Measurements from ENCODE around the gene CUX1. TPM values are rescaled to one million over a fixed set of nuclear protein-coding genes. Genes with fewer than 3 reads are reported as not detected.
"Not testable (repeated sequence)": the region's sequence is repeated elsewhere in the genome, so short reads cannot be mapped to it uniquely, and the experiment has no call there.

The CUX1 gene
- total RNA-seq, 2 experiments from 2014 or later = 21.1 to 22.4 TPM

DNA sequence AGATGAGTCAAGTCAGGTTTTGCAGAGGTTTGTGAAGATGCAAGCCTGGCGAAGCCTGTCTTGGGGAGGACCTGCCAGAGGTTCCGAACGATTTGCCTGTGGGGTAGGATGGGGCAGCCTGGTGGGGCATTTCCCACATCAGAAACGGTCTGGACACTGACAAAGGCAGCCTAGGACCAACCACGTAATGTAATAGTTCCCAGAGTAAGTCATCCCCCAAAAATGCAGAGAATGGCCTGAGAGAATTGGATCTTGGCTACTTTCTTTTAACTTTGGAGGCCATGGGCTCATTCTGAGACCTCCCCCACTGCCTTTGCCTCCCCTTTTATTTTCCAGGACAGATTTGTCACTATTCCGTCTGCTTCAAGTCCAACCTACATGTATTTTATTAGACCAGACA is 300.3 kb downstream of the CUX1 start:
- Mint-ChIP-seq H3K36me3 (ENCODE audit: low read depth) (no peaks in the 10 kb centered on the region), H3K9me3 (no peaks in the 10 kb centered on the region), H3K27me3 (no peaks in the 10 kb centered on the region), H3K4me1 (peaks cover 12% of the 10 kb centered on the region), H3K27ac (no peak overlapping the region), H3K4me3 (no peak overlapping the region)
- ChIA-PET CTCF (no interaction called here), POLR2A (no interaction called here)
- no peak for DNase-seq

DNA sequence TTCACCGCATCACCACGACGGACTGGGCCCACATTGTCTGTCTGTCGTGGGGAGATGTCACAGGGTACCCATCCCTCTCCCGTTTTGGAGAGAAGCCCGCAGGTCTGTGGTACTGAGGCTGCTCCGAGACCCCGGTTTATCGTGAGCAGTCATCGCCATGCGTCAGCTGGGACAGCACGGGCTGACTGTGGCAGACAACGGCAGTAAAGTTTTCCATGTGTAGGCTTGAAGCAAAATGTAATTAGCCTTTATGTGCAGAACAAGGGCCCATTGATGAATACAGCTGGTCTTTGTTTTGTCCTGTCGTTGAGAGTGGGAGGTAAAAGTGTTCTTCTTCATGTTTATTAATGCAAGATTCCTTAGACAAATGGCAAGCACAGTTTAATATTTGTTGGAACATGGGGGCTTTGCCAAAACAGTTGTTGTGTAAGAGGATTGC is 301.8 kb downstream of the CUX1 start:
- H3K4me1 Mint-ChIP-seq = peaks cover 12% of the 10 kb centered on the region
- ChIA-PET CTCF (no interaction called here), POLR2A (no interaction called here)
- H3K27ac Mint-ChIP-seq = no peak overlapping the region
- no peaks in the 10 kb centered on the region for H3K27me3 Mint-ChIP-seq
- no peak overlapping the region for H3K4me3 Mint-ChIP-seq
- no peaks in the 10 kb centered on the region for H3K36me3 Mint-ChIP-seq (ENCODE audit: low read depth)
- no peaks in the 10 kb centered on the region for H3K9me3 Mint-ChIP-seq
- DNase-seq = no peak

DNA sequence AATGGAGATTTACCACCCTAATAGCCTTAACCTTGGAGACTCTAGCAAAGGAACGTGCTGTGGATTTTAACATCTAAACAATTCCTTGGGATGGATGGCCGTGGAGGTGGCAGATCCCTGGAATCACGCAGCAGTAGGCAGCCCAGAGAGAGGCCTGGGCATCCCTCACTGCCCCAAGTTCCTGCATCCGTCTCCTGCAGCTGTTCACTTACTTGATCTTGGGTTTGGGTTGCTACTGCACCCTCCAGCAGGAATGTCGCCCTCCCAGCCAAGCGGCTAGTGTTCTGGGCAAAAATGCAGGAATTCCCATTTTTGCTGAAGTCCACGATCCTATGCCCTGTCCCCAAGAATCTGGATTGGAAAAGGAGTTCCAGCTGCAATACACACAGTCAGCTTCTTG is 302.5 kb downstream of the CUX1 start:
- no peak for DNase-seq
- peaks cover 12% of the 10 kb centered on the region for H3K4me1 Mint-ChIP-seq
- POLR2A ChIA-PET = no interaction called here
- no peak overlapping the region for H3K27ac Mint-ChIP-seq
- no peaks in the 10 kb centered on the region for H3K9me3 Mint-ChIP-seq
- no peaks in the 10 kb centered on the region for H3K27me3 Mint-ChIP-seq
- H3K36me3 Mint-ChIP-seq (ENCODE audit: low read depth) = no peaks in the 10 kb centered on the region
- CTCF ChIA-PET = no interaction called here
- no peak overlapping the region for H3K4me3 Mint-ChIP-seq

DNA sequence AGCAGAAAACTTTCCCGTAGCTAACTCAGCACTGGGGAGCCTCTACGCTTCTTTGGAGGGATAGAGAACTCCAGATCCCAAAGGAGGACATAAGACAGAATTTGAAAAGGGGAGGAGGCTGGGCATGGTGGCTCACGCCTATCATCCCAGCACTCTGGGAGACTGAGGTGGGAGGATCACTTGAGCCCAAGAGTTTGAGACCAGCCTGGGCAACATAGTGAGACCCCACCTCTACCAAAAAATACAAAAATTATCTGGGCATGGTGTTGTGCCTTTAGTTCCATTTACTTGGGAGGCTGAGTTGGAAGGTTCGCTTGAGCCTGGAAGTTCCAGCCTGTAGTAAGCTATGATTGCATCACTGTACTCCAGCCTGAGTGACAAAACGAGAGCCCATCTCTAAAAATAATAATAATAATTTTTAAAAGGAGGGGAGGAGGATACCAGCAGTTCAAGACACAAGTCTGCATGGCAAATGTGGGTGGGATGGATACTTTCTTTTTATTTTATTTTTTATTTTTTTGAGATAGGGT is 303.3 kb downstream of the CUX1 start:
- no peak overlapping the region for H3K27ac Mint-ChIP-seq

DNA sequence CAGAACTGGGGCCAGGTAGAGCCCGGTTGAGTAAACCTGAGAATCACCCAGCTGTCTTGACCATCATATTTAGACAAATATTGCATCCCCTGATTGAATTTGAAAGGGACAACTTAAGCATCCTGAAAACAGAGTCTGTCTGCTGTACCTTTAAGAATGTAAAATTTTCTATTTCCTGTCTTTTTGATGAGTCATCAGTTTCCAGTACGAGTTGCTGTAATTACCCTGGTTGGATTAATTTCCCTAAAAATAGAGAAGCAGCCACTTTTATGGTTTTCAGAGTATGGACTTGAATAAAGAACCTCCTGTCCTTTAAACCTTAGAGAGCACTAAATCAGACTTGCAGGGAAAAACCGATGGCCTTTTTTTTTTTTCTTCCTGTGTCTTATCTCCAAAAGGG is 304.6 kb downstream of the CUX1 start:
- no peaks in the 10 kb centered on the region for H3K36me3 Mint-ChIP-seq (ENCODE audit: low read depth)
- no peak for DNase-seq
- ChIA-PET CTCF (no interaction called here), POLR2A (no interaction called here)
- no peak overlapping the region for H3K4me3 Mint-ChIP-seq
- H3K9me3 Mint-ChIP-seq = no peaks in the 10 kb centered on the region
- no peaks in the 10 kb centered on the region for H3K27me3 Mint-ChIP-seq
- peaks cover 12% of the 10 kb centered on the region for H3K4me1 Mint-ChIP-seq
- H3K27ac Mint-ChIP-seq = peak overlapping the region; percentile 49

More for the DNA sequence above, 303.3 kb downstream of the CUX1 start:
- no peak overlapping the region for H3K4me3 Mint-ChIP-seq
- H3K9me3 Mint-ChIP-seq = no peaks in the 10 kb centered on the region
- H3K27me3 Mint-ChIP-seq = no peaks in the 10 kb centered on the region
- H3K36me3 Mint-ChIP-seq (ENCODE audit: low read depth) = no peaks in the 10 kb centered on the region
- no peak for DNase-seq
- ChIA-PET POLR2A (no interaction called here), CTCF (no interaction called here)
- peaks cover 12% of the 10 kb centered on the region for H3K4me1 Mint-ChIP-seq

DNA sequence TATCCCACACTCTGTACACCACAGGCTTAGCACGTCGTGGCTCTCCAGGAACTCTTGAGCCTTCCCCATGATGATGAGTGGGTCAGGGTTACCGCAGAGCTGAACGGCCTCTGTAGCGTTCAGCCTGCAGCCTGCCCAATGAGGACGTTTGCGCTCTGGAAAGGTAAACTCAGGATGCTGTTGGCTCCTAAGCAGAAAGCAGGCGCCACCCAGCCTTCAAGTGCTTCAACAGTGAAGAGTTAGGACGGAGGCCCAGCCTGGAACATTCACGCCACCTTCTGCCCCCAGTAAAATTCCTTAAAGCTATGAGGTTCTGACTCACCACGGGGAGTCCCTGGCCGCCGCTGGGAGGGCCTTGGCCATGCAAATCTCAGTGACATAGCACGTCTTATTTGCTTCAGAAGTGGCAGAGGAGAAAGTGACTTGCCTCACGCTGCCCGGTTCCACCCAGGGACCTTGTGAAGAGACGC is 307.7 kb downstream of the CUX1 start:
- peaks cover 12% of the 10 kb centered on the region for H3K4me1 Mint-ChIP-seq
- no peak for DNase-seq
- H3K27ac Mint-ChIP-seq = no peak overlapping the region
- ChIA-PET CTCF (no interaction called here), POLR2A (no interaction called here)
- H3K9me3 Mint-ChIP-seq = no peaks in the 10 kb centered on the region
- H3K4me3 Mint-ChIP-seq = no peak overlapping the region
- H3K27me3 Mint-ChIP-seq = no peaks in the 10 kb centered on the region
- no peaks in the 10 kb centered on the region for H3K36me3 Mint-ChIP-seq (ENCODE audit: low read depth)

DNA sequence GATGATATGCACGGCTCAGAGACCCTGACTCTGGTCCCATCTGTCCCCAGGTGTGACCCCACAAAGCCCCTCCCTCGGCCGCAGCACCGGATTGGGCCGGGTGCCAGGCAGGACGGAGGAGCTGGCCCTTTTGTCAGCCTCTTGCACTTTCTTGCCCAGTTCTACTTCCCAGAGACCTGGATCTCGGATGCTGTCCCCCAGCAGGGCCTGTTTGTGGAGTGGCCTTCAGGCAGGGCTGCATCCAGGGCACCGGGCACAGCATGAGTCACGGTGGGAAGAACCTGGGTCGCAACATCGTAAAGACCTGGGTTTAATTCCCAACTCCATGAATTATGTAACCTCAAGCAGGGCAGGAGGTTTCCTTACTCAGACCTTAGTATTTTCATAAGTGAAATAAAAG is 310.9 kb downstream of the CUX1 start:
- no peak overlapping the region for H3K4me3 Mint-ChIP-seq
- DNase-seq = no peak
- H3K27ac Mint-ChIP-seq = no peak overlapping the region
- ChIA-PET POLR2A (no interaction called here), CTCF (no interaction called here)
- no peaks in the 10 kb centered on the region for H3K36me3 Mint-ChIP-seq (ENCODE audit: low read depth)
- H3K4me1 Mint-ChIP-seq = no peaks in the 10 kb centered on the region
- H3K9me3 Mint-ChIP-seq = no peaks in the 10 kb centered on the region
- no peaks in the 10 kb centered on the region for H3K27me3 Mint-ChIP-seq

DNA sequence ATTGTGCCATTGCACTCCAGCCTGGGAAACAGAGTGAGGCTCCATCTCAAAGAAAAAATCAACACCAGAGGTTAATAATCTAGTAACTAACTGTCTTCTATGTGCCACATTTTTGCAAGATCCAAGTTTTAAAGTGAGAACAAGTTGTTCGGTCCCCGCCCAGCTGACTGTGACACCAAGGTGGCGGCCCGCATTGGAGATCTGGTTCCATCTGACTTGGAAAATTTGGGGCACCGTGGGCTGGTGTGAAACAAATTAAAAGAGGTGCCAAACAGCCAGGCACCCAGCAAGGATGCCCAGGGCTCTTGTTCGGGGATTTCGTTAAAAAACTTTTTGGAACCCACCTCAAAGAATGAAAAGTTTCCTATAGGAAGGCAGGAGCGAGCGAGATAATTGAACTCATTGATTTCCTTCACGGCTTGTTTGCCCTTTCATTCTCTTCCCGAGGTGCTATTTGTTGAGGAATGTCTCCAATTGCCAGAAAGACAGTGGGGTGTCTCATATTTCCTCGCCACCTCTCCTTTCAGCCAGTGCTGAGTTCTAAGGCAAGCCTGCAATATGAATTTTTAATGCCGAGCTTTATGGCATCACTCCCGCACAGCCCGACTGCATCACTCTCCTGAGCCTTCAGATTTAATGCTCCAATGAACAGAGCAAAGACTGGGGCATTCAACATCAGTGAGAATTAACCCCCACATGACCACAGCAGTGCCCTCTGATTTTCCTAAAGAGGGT is 312.4 kb downstream of the CUX1 start:
- H3K9me3 Mint-ChIP-seq = no peaks in the 10 kb centered on the region
- DNase-seq = no peak
- no peak overlapping the region for H3K4me3 Mint-ChIP-seq
- CTCF ChIA-PET = no interaction called here
- H3K4me1 Mint-ChIP-seq = no peaks in the 10 kb centered on the region
- no peaks in the 10 kb centered on the region for H3K36me3 Mint-ChIP-seq (ENCODE audit: low read depth)
- H3K27me3 Mint-ChIP-seq = no peaks in the 10 kb centered on the region
- no peak overlapping the region for H3K27ac Mint-ChIP-seq
- POLR2A ChIA-PET = no interaction called here

DNA sequence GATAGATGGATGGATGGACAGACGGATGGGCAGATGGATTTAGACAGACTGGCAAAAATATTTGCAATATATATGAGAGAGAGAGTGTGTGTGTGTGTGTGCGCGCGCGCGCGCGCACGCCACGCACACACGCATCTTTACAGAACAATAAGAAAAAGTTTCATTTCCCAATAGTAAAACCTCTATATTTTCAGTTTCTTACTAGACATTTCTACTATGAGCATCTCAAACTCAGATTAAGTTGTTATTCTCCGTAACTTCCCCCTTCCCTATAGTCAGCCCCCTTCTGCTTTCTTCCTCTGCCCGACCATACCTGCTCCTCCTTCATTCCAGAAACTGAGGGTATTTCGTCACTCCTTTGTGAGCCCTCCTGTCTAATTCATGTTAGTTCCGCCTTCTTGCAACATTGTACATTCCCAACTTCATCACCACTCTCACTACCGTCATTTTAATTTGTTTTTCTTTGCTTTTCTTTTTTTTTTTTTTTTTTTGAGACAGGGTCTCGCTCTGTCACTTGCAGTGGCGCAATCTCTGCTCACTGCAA is 314.9 kb downstream of the CUX1 start:
- Mint-ChIP-seq H3K36me3 (ENCODE audit: low read depth) (no peaks in the 10 kb centered on the region), H3K4me3 (no peak overlapping the region), H3K9me3 (no peaks in the 10 kb centered on the region), H3K27me3 (no peaks in the 10 kb centered on the region), H3K4me1 (no peaks in the 10 kb centered on the region), H3K27ac (no peak overlapping the region)
- ChIA-PET POLR2A (no interaction called here), CTCF (no interaction called here)
- DNase-seq = no peak

DNA sequence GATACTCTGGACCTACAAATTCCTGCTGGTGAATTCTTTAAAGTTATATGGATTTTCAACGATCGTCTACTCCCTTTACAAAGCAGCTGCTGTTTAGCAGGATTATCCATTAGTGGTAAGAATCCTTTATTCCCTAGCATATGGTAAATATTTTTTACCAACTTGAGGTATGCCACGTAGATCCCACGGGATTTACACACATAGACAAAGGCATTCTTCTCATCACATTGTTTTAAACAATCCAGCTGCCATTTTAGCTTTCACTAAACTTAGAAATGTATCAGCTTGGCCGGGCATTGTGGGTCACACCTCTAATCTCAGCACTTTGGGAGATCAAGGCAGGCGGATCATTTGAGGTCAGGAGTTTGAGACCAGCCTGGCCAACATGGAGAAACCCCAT is 321.2 kb downstream of the CUX1 start:
- no peaks in the 10 kb centered on the region for H3K9me3 Mint-ChIP-seq
- CTCF ChIA-PET = no interaction called here
- no peak overlapping the region for H3K27ac Mint-ChIP-seq
- H3K4me1 Mint-ChIP-seq = peaks cover 9% of the 10 kb centered on the region
- no peaks in the 10 kb centered on the region for H3K36me3 Mint-ChIP-seq (ENCODE audit: low read depth)
- DNase-seq = no peak
- POLR2A ChIA-PET = no interaction called here
- H3K4me3 Mint-ChIP-seq = no peak overlapping the region
- H3K27me3 Mint-ChIP-seq = no peaks in the 10 kb centered on the region

DNA sequence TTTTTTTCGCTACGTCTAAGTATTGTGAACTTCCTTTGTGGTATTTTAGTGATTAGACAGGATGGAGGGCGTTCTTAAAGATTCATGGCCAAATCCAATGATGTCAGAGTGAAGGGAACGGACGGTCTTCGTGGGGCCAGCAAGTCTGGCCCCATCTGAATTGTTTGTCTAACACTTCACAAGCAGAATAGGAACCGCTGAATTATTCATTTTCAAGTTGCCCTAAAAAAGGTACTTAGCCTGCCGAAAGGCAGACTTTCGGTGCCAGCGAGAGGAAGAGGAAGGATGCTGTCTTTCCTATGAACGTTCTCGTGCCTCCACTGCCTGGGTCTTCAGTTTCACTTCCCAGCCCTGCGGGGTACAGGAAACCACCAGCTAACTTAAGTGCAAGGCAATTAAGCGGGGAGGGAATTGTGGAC is 323.5 kb downstream of the CUX1 start:
- Mint-ChIP-seq H3K27ac (peak overlapping the region; percentile 60), H3K4me1 (peaks cover 9% of the 10 kb centered on the region), H3K9me3 (no peaks in the 10 kb centered on the region), H3K27me3 (no peaks in the 10 kb centered on the region), H3K4me3 (peak overlapping the region; percentile 12), H3K36me3 (ENCODE audit: low read depth) (no peaks in the 10 kb centered on the region)
- ChIA-PET POLR2A (no interaction called here), CTCF (no interaction called here)
- no peak for DNase-seq

DNA sequence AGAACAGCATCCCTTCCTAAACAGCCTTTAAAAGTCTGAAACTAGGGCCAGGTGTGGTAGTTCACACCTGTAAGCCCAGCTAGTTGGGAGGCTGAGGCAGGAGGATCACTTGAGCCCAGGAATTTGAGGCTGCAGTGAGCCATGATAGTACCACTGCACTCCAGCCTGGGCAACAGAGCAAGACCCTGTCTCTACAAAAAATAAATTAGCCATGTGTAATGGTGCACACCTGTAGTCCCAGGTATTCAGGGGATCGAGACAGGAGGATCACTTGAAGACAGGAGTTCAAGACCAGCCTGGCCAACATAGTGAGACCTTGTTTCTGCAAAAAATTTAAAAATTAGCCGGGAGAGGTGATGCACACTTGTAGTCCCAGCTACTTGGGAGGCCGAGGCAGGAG is 325.0 kb downstream of the CUX1 start:
- H3K9me3 Mint-ChIP-seq; CTCF ChIA-PET; H3K4me3 Mint-ChIP-seq; H3K27me3 Mint-ChIP-seq; H3K27ac Mint-ChIP-seq; H3K4me1 Mint-ChIP-seq; H3K36me3 Mint-ChIP-seq (ENCODE audit: low read depth); DNase-seq; POLR2A ChIA-PET: not testable (repeated sequence)

DNA sequence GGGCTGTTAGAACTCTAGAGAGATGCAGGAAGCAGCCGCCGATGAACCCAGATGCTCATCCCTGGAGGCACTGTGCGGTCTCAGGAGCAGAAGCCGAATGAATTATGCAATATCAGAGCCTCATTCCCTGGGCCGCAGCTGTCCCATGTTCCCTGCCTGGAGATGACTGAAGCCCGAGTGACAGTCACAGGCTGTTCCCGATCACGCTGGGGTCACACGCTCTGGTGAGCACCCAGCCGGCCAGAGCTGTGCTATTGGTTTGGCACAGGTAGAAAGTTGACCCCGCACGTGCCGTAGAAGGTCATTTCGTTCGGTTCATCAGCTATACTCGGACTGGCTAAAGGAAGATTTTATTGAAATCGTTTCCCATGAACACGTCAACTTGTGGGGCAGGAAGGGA is 328.7 kb downstream of the CUX1 start:
- ChIA-PET CTCF (no interaction called here), POLR2A (no interaction called here)
- no peak for DNase-seq
- Mint-ChIP-seq H3K27ac (no peak overlapping the region), H3K4me3 (no peak overlapping the region), H3K4me1 (peaks cover 3% of the 10 kb centered on the region), H3K27me3 (no peaks in the 10 kb centered on the region), H3K36me3 (ENCODE audit: low read depth) (no peaks in the 10 kb centered on the region), H3K9me3 (no peaks in the 10 kb centered on the region)

DNA sequence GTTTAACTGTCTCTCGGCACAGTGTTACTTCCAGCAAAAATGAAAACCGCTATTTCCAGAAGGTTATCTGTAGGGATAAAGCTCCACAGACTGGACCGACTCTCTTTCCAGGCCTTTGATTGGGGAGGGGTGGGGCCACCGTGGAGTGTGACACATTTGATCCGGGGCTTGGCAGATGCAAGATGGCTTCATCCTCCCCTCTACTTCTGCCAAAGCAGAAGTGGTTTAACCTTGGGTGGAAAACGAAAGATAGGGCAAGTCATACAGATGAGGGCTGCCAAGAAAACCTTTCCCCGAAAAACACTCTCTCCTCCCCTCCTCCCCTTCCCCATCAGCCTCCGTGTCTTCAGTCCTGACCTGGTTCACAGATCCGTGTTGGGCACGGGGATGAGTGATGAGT is 329.6 kb downstream of the CUX1 start:
- Mint-ChIP-seq H3K27ac (no peak overlapping the region), H3K4me3 (no peak overlapping the region), H3K36me3 (ENCODE audit: low read depth) (no peaks in the 10 kb centered on the region), H3K27me3 (no peaks in the 10 kb centered on the region), H3K9me3 (no peaks in the 10 kb centered on the region), H3K4me1 (no peaks in the 10 kb centered on the region)
- no peak for DNase-seq
- ChIA-PET POLR2A (no interaction called here), CTCF (no interaction called here)
